RWPE2 (cell line): Measurements from ENCODE around the gene CXCR6.

ENCODE experiments used
- ATAC-seq: fragments of 200-7000 bp; cut with Tn5 transposase; 3 replicates; pipeline ENCODE4 v1.9.1; 2021; ENCODE audit warnings: low read depth
- DNase-seq: peaks from one replicate; pipeline ENCODE4 v3.0.0-alpha.2; 2020; ENCODE audit warnings: low spot score
- H3K27ac ChIP-seq: fragments of 450-650 bp; 2 replicates; pipeline ENCODE4 v1.5.1; 2017; ENCODE audit warnings: mild to moderate bottlenecking; ENCODE audit not compliant: poor library complexity, severe bottlenecking
- H3K27me3 ChIP-seq: fragments of 250-450 bp; sonication (Bioruptor Pico); 2 replicates; pipeline ENCODE4 v1.5.1; 2021; ENCODE audit warnings: mild to moderate bottlenecking, moderate library complexity; ENCODE audit not compliant: insufficient read depth, poor library complexity, severe bottlenecking
- H3K36me3 ChIP-seq: fragments of 250-450 bp; sonication (Bioruptor Pico); 2 replicates; pipeline ENCODE4 v1.5.1; 2020; ENCODE audit warnings: low read depth, mild to moderate bottlenecking, moderate library complexity
- H3K4me1 ChIP-seq: fragments of 250-450 bp; sonication (Bioruptor Pico); 2 replicates; pipeline ENCODE4 v1.5.1; 2021; ENCODE audit warnings: mild to moderate bottlenecking, moderate library complexity; ENCODE audit not compliant: insufficient read depth, poor library complexity, severe bottlenecking
- H3K4me3 ChIP-seq: fragments of 250-450 bp; sonication (Bioruptor Pico); 2 replicates; pipeline ENCODE4 v1.5.1; 2021; ENCODE audit warnings: mild to moderate bottlenecking, moderate library complexity; ENCODE audit not compliant: severe bottlenecking
- H3K9me3 ChIP-seq: fragments of 250-450 bp; sonication (Bioruptor Pico); 2 replicates; pipeline ENCODE4 v1.5.1; 2021; ENCODE audit warnings: mild to moderate bottlenecking, moderate library complexity; ENCODE audit not compliant: severe bottlenecking
- TF ChIP-seq, protein P1 (sequence below): fragments of 450-650 bp; IDR thresholded peaks from one replicate; pipeline ENCODE4 v1.5.1; 2017; ENCODE audit warnings: mild to moderate bottlenecking, moderate library complexity; ENCODE audit not compliant: poor library complexity, severe bottlenecking

The CXCR6 gene

DNA sequence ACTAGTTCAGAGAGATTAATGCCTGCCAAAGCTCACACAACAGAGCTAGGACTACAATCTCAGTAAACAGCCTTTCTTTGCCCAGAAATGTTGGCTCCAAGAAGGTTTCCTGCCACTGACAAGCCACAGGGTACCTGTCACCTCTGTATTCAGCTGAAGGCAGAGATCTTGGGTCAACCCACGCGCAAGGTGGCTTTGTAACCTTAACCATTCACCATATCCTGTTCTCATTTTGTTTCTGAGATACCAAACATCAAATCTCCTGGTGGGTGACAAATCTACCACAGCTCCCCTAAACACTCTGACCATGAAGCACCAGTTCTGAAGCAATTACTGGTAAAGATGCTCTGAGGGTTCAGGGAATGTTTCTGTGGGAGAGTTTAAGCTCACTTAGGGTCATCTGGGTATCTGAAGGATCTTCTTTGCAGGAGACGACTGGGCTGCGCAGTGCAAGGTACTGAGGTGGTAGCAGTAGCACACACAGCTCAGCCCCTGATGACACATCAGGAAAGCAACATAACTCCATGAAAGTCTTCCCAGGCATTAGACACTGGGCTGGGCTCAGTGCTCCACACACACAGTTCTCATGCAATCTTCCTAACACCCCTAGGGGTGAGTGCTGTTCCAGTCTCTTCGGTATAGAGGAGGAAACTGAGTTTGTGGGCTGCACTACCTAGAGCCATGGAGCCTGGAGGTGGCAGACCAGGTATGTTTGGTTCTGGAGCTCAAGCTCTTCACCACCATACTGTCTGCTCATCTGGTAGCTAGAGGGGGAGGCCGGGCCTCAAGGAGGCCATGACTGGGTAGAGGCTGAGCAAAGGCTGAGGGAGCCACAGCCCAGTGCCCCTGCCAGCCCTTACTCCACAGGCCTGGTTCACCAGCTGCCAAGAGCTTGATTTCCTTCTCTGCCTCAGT lies 7.7 kb downstream of the CXCR6 start:
- H3K4me1 ChIP-seq, result no peaks in the 10 kb centered on the region
- H3K27me3 ChIP-seq, result no peaks in the 10 kb centered on the region
- no peak overlapping the region for H3K4me3 ChIP-seq
- peaks cover 39% of the 10 kb centered on the region for H3K36me3 ChIP-seq
- TF ChIP-seq, protein P1, sequence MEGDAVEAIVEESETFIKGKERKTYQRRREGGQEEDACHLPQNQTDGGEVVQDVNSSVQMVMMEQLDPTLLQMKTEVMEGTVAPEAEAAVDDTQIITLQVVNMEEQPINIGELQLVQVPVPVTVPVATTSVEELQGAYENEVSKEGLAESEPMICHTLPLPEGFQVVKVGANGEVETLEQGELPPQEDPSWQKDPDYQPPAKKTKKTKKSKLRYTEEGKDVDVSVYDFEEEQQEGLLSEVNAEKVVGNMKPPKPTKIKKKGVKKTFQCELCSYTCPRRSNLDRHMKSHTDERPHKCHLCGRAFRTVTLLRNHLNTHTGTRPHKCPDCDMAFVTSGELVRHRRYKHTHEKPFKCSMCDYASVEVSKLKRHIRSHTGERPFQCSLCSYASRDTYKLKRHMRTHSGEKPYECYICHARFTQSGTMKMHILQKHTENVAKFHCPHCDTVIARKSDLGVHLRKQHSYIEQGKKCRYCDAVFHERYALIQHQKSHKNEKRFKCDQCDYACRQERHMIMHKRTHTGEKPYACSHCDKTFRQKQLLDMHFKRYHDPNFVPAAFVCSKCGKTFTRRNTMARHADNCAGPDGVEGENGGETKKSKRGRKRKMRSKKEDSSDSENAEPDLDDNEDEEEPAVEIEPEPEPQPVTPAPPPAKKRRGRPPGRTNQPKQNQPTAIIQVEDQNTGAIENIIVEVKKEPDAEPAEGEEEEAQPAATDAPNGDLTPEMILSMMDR, result no peak
- no peak overlapping the region for H3K27ac ChIP-seq
- DNase-seq (no peak), ATAC-seq (no peak)
- H3K9me3 ChIP-seq, result no peaks in the 10 kb centered on the region

DNA sequence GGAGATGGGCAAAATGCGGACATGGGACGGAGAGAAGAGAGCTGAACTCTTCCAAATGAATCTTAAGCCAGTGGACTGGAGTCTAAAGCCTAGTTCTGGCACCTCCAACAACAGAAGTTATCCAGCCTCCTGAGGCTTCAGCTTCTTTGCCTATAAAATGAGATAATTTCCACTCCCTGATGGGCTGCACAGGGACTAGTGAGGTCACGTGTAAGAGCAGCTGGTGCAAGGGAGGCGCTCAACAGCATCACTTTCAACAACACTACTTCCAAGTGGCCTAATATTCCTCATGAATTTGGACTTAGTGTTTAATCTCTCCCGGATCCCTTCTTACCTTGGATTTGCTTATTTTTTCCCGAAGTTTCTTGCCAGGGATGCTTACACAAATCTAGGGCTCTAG lies 8.7 kb downstream of the CXCR6 start:
- no peaks in the 10 kb centered on the region for H3K27me3 ChIP-seq
- DNase-seq, result no peak
- ATAC-seq, result no peak
- TF ChIP-seq, protein P1, result no peak
- no peak overlapping the region for H3K27ac ChIP-seq
- peaks cover 42% of the 10 kb centered on the region for H3K36me3 ChIP-seq
- no peak overlapping the region for H3K4me3 ChIP-seq
- H3K4me1 ChIP-seq, result peaks cover 6% of the 10 kb centered on the region
- no peaks in the 10 kb centered on the region for H3K9me3 ChIP-seq

DNA sequence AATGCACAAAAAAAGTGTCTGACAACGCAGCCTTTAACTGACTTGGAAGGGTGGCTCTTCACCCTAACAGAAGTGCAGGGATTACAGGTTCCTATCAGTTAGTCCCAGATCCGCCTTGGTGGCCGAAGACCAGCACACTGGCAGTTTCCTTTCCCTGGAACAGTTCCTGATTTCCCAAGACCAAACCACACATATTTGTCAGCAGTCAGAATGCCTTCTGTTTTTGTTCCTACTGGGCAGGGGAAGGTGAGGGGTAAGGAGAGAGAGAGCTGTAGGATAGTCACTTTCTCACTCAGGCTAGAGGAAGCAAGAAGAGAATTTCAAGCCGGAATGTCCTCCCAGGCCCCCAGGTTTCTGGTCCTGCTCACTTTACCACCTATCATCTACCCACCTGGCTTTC lies 9.2 kb downstream of the CXCR6 start:
- Histone ChIP-seq H3K36me3 (peaks cover 43% of the 10 kb centered on the region), H3K4me3 (no peak overlapping the region), H3K27ac (no peak overlapping the region), H3K4me1 (peaks cover 6% of the 10 kb centered on the region), H3K27me3 (no peaks in the 10 kb centered on the region), H3K9me3 (no peaks in the 10 kb centered on the region)
- TF ChIP-seq, protein P1, result no peak
- DNase-seq (no peak), ATAC-seq (no peak)

DNA sequence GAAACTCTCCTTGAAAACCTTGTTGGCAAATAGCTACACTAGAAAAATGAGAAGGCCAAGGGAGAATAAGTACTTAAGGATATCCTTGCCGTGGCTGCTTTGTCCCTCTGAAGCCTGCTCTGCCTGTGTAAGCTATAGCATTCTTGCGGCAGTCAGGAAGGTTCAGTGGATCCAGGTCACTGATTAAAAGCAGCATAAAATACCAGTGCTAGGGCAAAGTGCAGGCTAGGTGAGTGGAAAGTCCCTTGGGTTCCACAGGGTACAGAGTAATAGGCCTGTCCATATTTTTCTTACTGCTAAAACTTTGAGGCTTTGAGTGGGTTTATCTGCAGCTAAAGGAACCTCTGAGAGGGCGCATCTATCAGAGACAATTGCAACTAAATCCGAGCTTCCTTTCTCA lies 10.3 kb downstream of the CXCR6 start:
- ATAC-seq, result no peak
- TF ChIP-seq, protein P1, result no peak
- peaks cover 6% of the 10 kb centered on the region for H3K4me1 ChIP-seq
- H3K27me3 ChIP-seq, result no peaks in the 10 kb centered on the region
- H3K4me3 ChIP-seq, result no peak overlapping the region
- no peaks in the 10 kb centered on the region for H3K9me3 ChIP-seq
- H3K36me3 ChIP-seq, result peaks cover 53% of the 10 kb centered on the region
- DNase-seq, result no peak
- no peak overlapping the region for H3K27ac ChIP-seq

DNA sequence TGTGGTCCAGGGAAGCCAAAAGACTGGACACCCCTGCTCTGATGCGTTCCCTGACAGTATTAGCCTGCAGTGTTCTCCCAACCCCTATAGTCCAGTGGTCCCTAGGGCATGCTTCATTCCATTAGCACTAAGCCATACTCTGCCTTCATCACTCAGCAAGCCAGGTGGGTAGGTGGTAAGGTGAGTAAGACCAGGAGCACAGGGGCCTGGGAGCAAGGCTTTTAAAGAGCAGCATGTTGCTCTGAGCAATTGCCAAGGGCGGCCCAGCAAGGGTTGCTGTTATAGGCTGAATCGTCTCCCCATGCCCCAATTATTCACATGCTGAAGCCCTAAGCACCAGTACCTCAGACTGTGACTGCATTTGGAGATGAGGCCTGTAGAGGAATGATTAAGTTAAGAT lies 11.0 kb downstream of the CXCR6 start:
- H3K27ac ChIP-seq, result no peak overlapping the region
- no peak overlapping the region for H3K4me3 ChIP-seq
- no peak for DNase-seq
- peaks cover 54% of the 10 kb centered on the region for H3K36me3 ChIP-seq
- no peaks in the 10 kb centered on the region for H3K27me3 ChIP-seq
- no peaks in the 10 kb centered on the region for H3K9me3 ChIP-seq
- H3K4me1 ChIP-seq, result peaks cover 6% of the 10 kb centered on the region
- TF ChIP-seq, protein P1, result no peak
- no peak for ATAC-seq
